Renal pelvis (tissue), 4 donors: ENCODE results near the gene SYNGR2. TPM values are rescaled to one million over a fixed set of nuclear protein-coding genes. Genes with fewer than 3 reads are reported as not detected.

Experiments used
- DNase-seq: peaks from one replicate; pipeline ENCODE4 v3.0.0-alpha.2; 2013
- polyA plus RNA-seq, 3 donors: library from polyadenylated mRNA; unstranded; fragments of 120-200 nt; gene quantifications; one replicate each; pipeline ENCODE4 v1.2.1, GENCODE V29; 2013; ENCODE audit not compliant: insufficient read length in 3 of 3

SYNGR2 gene
- polyA plus RNA-seq, 3 donors, result 71.5 to 79.1 (median 72.9) TPM

- DNase-seq, result no peak
Measured at GRCh38 chr17:78184351-78184750, 16.0 kb downstream of the SYNGR2 start.

- no peak for DNase-seq
Measured at GRCh38 chr17:78184868-78185267, 16.5 kb downstream of the SYNGR2 start.

GRCh38 chr17:78185981-78186691 is 17.8 kb downstream of the SYNGR2 start:
- no peak for DNase-seq

- peak; percentile 97 for DNase-seq
Measured at GRCh38 chr17:78186692-78187595, 18.6 kb downstream of the SYNGR2 start, which contains the start of the genes AFMID and TK1. AFMID (plus strand) TSS chr17:78187362; CDS start chr17:78187371, 9 bp downstream. TK1 (minus strand) TSS chr17:78187052; CDS start chr17:78186994, 58 bp downstream.

GRCh38 chr17:78196716-78197115 is 28.3 kb downstream of the SYNGR2 start:
- DNase-seq, result no peak

- no peak for DNase-seq
Measured at GRCh38 chr17:78197147-78197832, 28.9 kb downstream of the SYNGR2 start.

- no peak for DNase-seq
Measured at GRCh38 chr17:78200451-78200850, 32.1 kb downstream of the SYNGR2 start.

- no peak for DNase-seq
Measured at GRCh38 chr17:78202666-78203065, 34.3 kb downstream of the SYNGR2 start.

- no peak for DNase-seq
Measured at GRCh38 chr17:78204387-78205123, 36.2 kb downstream of the SYNGR2 start.

GRCh38 chr17:78205124-78205775 is 36.9 kb downstream of the SYNGR2 start:
- no peak for DNase-seq

- no peak for DNase-seq
Measured at GRCh38 chr17:78206298-78206697, 37.9 kb downstream of the SYNGR2 start.

GRCh38 chr17:78208486-78208885 is 40.1 kb downstream of the SYNGR2 start:
- DNase-seq, result no peak

GRCh38 chr17:78210111-78210510 is 41.7 kb downstream of the SYNGR2 start:
- no peak for DNase-seq

GRCh38 chr17:78211032-78211431 is 42.7 kb downstream of the SYNGR2 start:
- DNase-seq, result no peak

GRCh38 chr17:78214016-78214705 is 45.8 kb downstream of the SYNGR2 start, which contains the start of gene BIRC5:
BIRC5 (plus strand) TSS chr17:78214253; CDS start chr17:78214317, 64 bp downstream.
- peak; percentile 87 for DNase-seq

GRCh38 chr17:78214706-78215061 is 46.3 kb downstream of the SYNGR2 start:
- no peak for DNase-seq

- DNase-seq, result no peak
Measured at GRCh38 chr17:78219396-78220150, 51.2 kb downstream of the SYNGR2 start.
